ENCODE measurements around the gene TLK2.
"Not testable (repeated sequence)": the region's sequence is repeated elsewhere in the genome, so short reads cannot be mapped to it uniquely, and the experiment has no call there.

DNA sequence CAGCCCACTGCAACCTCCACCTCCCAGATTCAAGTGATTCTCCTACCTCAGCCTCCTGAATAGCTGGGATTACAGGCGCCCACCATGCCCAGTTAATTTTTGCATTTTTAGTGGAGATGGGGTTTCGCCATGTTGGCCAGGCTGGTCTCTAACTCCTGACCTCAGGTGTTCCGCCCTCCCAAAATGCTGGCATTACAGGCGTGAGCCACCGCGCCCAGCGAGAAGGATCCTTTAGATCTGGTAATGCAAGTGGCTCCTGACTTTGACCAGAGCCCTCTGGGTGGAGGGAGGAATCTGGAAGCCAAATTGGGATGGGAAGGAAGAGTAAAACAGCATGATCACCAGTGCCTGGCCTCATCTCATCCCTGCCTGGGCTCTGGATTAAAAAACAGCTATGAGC lies 13.4 kb upstream of the TLK2 start:
- TF ChIP-seq, protein P1, sequence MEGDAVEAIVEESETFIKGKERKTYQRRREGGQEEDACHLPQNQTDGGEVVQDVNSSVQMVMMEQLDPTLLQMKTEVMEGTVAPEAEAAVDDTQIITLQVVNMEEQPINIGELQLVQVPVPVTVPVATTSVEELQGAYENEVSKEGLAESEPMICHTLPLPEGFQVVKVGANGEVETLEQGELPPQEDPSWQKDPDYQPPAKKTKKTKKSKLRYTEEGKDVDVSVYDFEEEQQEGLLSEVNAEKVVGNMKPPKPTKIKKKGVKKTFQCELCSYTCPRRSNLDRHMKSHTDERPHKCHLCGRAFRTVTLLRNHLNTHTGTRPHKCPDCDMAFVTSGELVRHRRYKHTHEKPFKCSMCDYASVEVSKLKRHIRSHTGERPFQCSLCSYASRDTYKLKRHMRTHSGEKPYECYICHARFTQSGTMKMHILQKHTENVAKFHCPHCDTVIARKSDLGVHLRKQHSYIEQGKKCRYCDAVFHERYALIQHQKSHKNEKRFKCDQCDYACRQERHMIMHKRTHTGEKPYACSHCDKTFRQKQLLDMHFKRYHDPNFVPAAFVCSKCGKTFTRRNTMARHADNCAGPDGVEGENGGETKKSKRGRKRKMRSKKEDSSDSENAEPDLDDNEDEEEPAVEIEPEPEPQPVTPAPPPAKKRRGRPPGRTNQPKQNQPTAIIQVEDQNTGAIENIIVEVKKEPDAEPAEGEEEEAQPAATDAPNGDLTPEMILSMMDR (IDR thresholded peaks at IDR 0.05; ENCODE audit: low read depth, low read length): not testable (repeated sequence)
- TF ChIP-seq MYC (IDR thresholded peaks at IDR 0.05; ENCODE audit: low read depth, low read length): not testable (repeated sequence)

All from NB4 (cell line).